Mucosa of stomach (tissue), 1 donor: ENCODE measurements around the gene RUFY3.
A peak's percentile ranks its signal among the peaks of the same experiment; 100 is the strongest.
"Not testable (repeated sequence)": the region's sequence is repeated elsewhere in the genome, so short reads cannot be mapped to it uniquely, and the experiment has no call there.

Source experiments
- H3K27me3 ChIP-seq: one replicate; pipeline ENCODE4 v1.7.0; 2013; ENCODE audit warnings: mild to moderate bottlenecking, low read length; ENCODE audit not compliant: control insufficient read depth, insufficient read depth
- H3K36me3 ChIP-seq: one replicate; pipeline ENCODE4 v1.7.0; 2013; ENCODE audit warnings: low read length; ENCODE audit not compliant: control insufficient read depth, insufficient read depth
- H3K4me1 ChIP-seq: one replicate; pipeline ENCODE4 v1.7.0; 2013; ENCODE audit warnings: mild to moderate bottlenecking, low read length; ENCODE audit not compliant: control insufficient read depth, insufficient read depth
- H3K4me3 ChIP-seq: one replicate; pipeline ENCODE4 v1.7.0; 2013; ENCODE audit warnings: low read length
- H3K9ac ChIP-seq: one replicate; pipeline ENCODE4 v1.7.0; 2013; ENCODE audit warnings: mild to moderate bottlenecking, low read length, moderate library complexity
- H3K9me3 ChIP-seq: one replicate; pipeline ENCODE4 v1.7.0; 2013; ENCODE audit warnings: mild to moderate bottlenecking, low read length, moderate library complexity; ENCODE audit not compliant: control insufficient read depth
- donor health status: Pancreatic carcinoma.

RUFY3 gene

GRCh38 chr4:70726515-70726914, 4.8 kb downstream of the RUFY3 start:
- not testable (repeated sequence) for H3K4me1 ChIP-seq, H3K27me3 ChIP-seq, H3K4me3 ChIP-seq, H3K9ac ChIP-seq, H3K9me3 ChIP-seq, H3K36me3 ChIP-seq

- Histone ChIP-seq H3K9ac (no peak overlapping the region), H3K4me3 (no peak overlapping the region), H3K9me3 (no peaks in the 10 kb centered on the region), H3K4me1 (no peaks in the 10 kb centered on the region), H3K27me3 (no peaks in the 10 kb centered on the region), H3K36me3 (no peaks in the 10 kb centered on the region)
Measured at GRCh38 chr4:70728091-70728490, 6.3 kb downstream of the RUFY3 start.

- H3K9me3 ChIP-seq, H3K4me1 ChIP-seq, H3K27me3 ChIP-seq, H3K4me3 ChIP-seq, H3K9ac ChIP-seq, H3K36me3 ChIP-seq: not testable (repeated sequence)
Measured at GRCh38 chr4:70732878-70733277, 11.1 kb downstream of the RUFY3 start.

- H3K9me3 ChIP-seq: no peaks in the 10 kb centered on the region
- no peaks in the 10 kb centered on the region for H3K27me3 ChIP-seq
- H3K4me3 ChIP-seq: peak overlapping the region; percentile 28
- H3K4me1 ChIP-seq: peaks cover 1% of the 10 kb centered on the region
- peak overlapping the region; percentile 60 for H3K9ac ChIP-seq
- H3K36me3 ChIP-seq: no peaks in the 10 kb centered on the region
Measured at GRCh38 chr4:70734168-70734954, 12.6 kb downstream of the RUFY3 start.

GRCh38 chr4:70734971-70735370, 13.2 kb downstream of the RUFY3 start:
- H3K27me3 ChIP-seq: no peaks in the 10 kb centered on the region
- H3K36me3 ChIP-seq: no peaks in the 10 kb centered on the region
- no peaks in the 10 kb centered on the region for H3K9me3 ChIP-seq
- H3K4me3 ChIP-seq: peak overlapping the region; percentile 28
- H3K9ac ChIP-seq: peak overlapping the region; percentile 60
- H3K4me1 ChIP-seq: peaks cover 5% of the 10 kb centered on the region

- H3K9ac ChIP-seq, H3K4me1 ChIP-seq, H3K27me3 ChIP-seq, H3K36me3 ChIP-seq, H3K4me3 ChIP-seq, H3K9me3 ChIP-seq: not testable (repeated sequence)
Measured at GRCh38 chr4:70735915-70736314, 14.2 kb downstream of the RUFY3 start.

GRCh38 chr4:70737006-70737405, 15.2 kb downstream of the RUFY3 start:
- H3K36me3 ChIP-seq: no peaks in the 10 kb centered on the region
- H3K27me3 ChIP-seq: no peaks in the 10 kb centered on the region
- H3K4me3 ChIP-seq: no peak overlapping the region
- no peak overlapping the region for H3K9ac ChIP-seq
- no peaks in the 10 kb centered on the region for H3K9me3 ChIP-seq
- H3K4me1 ChIP-seq: peaks cover 12% of the 10 kb centered on the region

- Histone ChIP-seq H3K9ac (no peak overlapping the region), H3K4me1 (peaks cover 12% of the 10 kb centered on the region), H3K27me3 (no peaks in the 10 kb centered on the region), H3K4me3 (no peak overlapping the region), H3K9me3 (no peaks in the 10 kb centered on the region), H3K36me3 (no peaks in the 10 kb centered on the region)
Measured at GRCh38 chr4:70737409-70737808, 15.6 kb downstream of the RUFY3 start.

- H3K4me1 ChIP-seq: peaks cover 12% of the 10 kb centered on the region
- H3K9me3 ChIP-seq: no peaks in the 10 kb centered on the region
- peak overlapping the region; percentile 12 for H3K9ac ChIP-seq
- no peaks in the 10 kb centered on the region for H3K36me3 ChIP-seq
- H3K4me3 ChIP-seq: no peak overlapping the region
- H3K27me3 ChIP-seq: no peaks in the 10 kb centered on the region
Measured at GRCh38 chr4:70739496-70740337, 18.0 kb downstream of the RUFY3 start.

- Histone ChIP-seq H3K4me3 (no peak overlapping the region), H3K36me3 (no peaks in the 10 kb centered on the region), H3K27me3 (no peaks in the 10 kb centered on the region), H3K4me1 (peaks cover 12% of the 10 kb centered on the region), H3K9me3 (no peaks in the 10 kb centered on the region), H3K9ac (no peak overlapping the region)
Measured at GRCh38 chr4:70741867-70742658, 20.3 kb downstream of the RUFY3 start.

GRCh38 chr4:70743731-70744130, 22.0 kb downstream of the RUFY3 start:
- Histone ChIP-seq H3K9me3 (no peaks in the 10 kb centered on the region), H3K9ac (no peak overlapping the region), H3K27me3 (no peaks in the 10 kb centered on the region), H3K36me3 (no peaks in the 10 kb centered on the region), H3K4me1 (peaks cover 12% of the 10 kb centered on the region), H3K4me3 (no peak overlapping the region)
